Trophoblast cell (in vitro differentiated cells and primary cell): ENCODE results near the gene DLG3.

Experiments
- DNase-seq, 2 donors: peaks; one replicate each; pipeline ENCODE4 v3.0.0-alpha.2; 2016
- H2AFZ ChIP-seq: 2 replicates; pipeline ENCODE4 v1.6.1; 2013; ENCODE audit warnings: low read length, moderate library complexity, mild to moderate bottlenecking; ENCODE audit not compliant: insufficient read depth, poor library complexity
- H2AK5ac ChIP-seq: 2 replicates; pipeline ENCODE4 v1.6.1; 2013; ENCODE audit warnings: mild to moderate bottlenecking, low read length
- H2BK120ac ChIP-seq: 2 replicates; pipeline ENCODE4 v1.6.1; 2013; ENCODE audit warnings: low read length, mild to moderate bottlenecking, moderate library complexity; ENCODE audit not compliant: insufficient read depth, poor library complexity
- H2BK12ac ChIP-seq: 2 replicates; pipeline ENCODE4 v1.6.1; 2013; ENCODE audit warnings: mild to moderate bottlenecking, low read length, moderate library complexity
- H2BK5ac ChIP-seq: 2 replicates; pipeline ENCODE4 v1.6.1; 2013; ENCODE audit warnings: low read length, low read depth, moderate library complexity, mild to moderate bottlenecking; ENCODE audit not compliant: poor library complexity
- H3K14ac ChIP-seq: 2 replicates; pipeline ENCODE4 v1.6.1; 2013; ENCODE audit warnings: mild to moderate bottlenecking, low read length
- H3K18ac ChIP-seq: 2 replicates; pipeline ENCODE4 v1.6.1; 2013; ENCODE audit warnings: mild to moderate bottlenecking, low read length
- H3K23ac ChIP-seq: 2 replicates; pipeline ENCODE4 v1.6.1; 2013; ENCODE audit warnings: low read length
- H3K27ac ChIP-seq: 2 replicates; pipeline ENCODE4 v1.5.1; 2013; ENCODE audit warnings: low read depth, mild to moderate bottlenecking, inconsistent platforms, low read length, moderate library complexity
- H3K27me3 ChIP-seq: 2 replicates; pipeline ENCODE4 v1.6.1; 2013; ENCODE audit warnings: inconsistent platforms, mild to moderate bottlenecking, low read length, moderate library complexity; ENCODE audit not compliant: insufficient read depth
- H3K36me3 ChIP-seq, 2 experiments: 1 replicate in 1 of 2; 2 replicates in 1 of 2; pipeline ENCODE4 v1.6.1; 2013; ENCODE audit warnings: low read length in 2 of 2, mild to moderate bottlenecking in 2 of 2, moderate library complexity in 1 of 2; ENCODE audit not compliant: insufficient read depth in 2 of 2, control insufficient read depth in 1 of 2
- H3K4ac ChIP-seq: 2 replicates; pipeline ENCODE4 v1.6.1; 2013; ENCODE audit warnings: low read depth, mild to moderate bottlenecking, low read length, moderate library complexity
- H3K4me1 ChIP-seq, 2 experiments: 1 replicate in 1 of 2; 2 replicates in 1 of 2; pipeline ENCODE4 v1.6.1; 2013; ENCODE audit warnings: low read length in 2 of 2, mild to moderate bottlenecking in 2 of 2, moderate library complexity in 1 of 2; ENCODE audit not compliant: insufficient read depth in 2 of 2, control insufficient read depth in 1 of 2
- H3K4me2 ChIP-seq: 2 replicates; pipeline ENCODE4 v1.6.1; 2013; ENCODE audit warnings: inconsistent platforms, mild to moderate bottlenecking, low read length, moderate library complexity
- H3K4me3 ChIP-seq: 2 replicates; pipeline ENCODE4 v1.5.1; 2013; ENCODE audit warnings: mild to moderate bottlenecking, low read depth, low read length, inconsistent platforms
- H3K79me1 ChIP-seq: one replicate; pipeline ENCODE4 v1.6.1; 2013; ENCODE audit warnings: low read length
- H3K79me2 ChIP-seq: 2 replicates; pipeline ENCODE4 v1.6.1; 2013; ENCODE audit warnings: low read length, mild to moderate bottlenecking; ENCODE audit not compliant: control insufficient read depth, insufficient read depth, poor library complexity
- H3K9ac ChIP-seq: 2 replicates; pipeline ENCODE4 v1.6.1; 2013; ENCODE audit warnings: mild to moderate bottlenecking, low read length
- H3K9me3 ChIP-seq: 2 replicates; pipeline ENCODE4 v1.6.1; 2013; ENCODE audit warnings: low read depth, mild to moderate bottlenecking, control low read depth, inconsistent platforms, low read length; ENCODE audit not compliant: insufficient read depth
- H4K12ac ChIP-seq: 2 replicates; pipeline ENCODE4 v1.6.1; 2013; ENCODE audit warnings: low read depth, mild to moderate bottlenecking, low read length, moderate library complexity
- H4K8ac ChIP-seq: 2 replicates; pipeline ENCODE4 v1.6.1; 2013; ENCODE audit warnings: low read depth, mild to moderate bottlenecking, low read length, moderate library complexity
- H4K91ac ChIP-seq: one replicate; pipeline ENCODE4 v1.6.1; 2013; ENCODE audit warnings: low read depth, mild to moderate bottlenecking, low read length, moderate library complexity
- WGBS: extraction: QIAGEN DNeasy Blood & Tissue Kit; methylation state at CpG from one replicate; pipeline ENCODE4 v1.1.7; 2013; ENCODE audit warnings: missing lambda C conversion rate; ENCODE audit not compliant: insufficient read length, insufficient coverage; ENCODE audit errors: extremely low coverage; 5-methylcytosine and 5-hydroxymethylcytosine counted together

Gene DLG3

DNA sequence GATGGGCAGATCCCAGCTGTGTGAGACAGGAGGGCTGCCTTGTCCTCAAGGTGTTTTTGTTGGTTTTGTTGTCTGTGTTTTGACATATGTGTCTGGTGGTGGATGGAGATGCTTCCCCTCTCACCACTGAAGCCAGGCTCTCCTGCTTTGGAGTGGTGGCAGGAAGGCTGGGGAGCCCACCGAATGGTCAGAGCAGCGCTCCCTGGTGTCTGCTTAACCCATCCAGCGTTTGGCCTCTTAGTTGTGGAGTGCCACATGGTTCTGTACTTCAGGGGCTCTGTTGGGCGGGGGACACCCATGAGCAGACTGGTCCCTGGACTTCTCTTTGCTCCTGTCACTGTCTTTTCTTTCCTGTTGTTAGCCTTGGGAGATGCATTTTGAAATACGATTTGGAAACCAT is 51.9 kb downstream of the DLG3 start:
- H3K79me2 ChIP-seq: no peaks in the 10 kb centered on the region
- H4K91ac ChIP-seq: no peak overlapping the region
- H2BK5ac ChIP-seq: no peak overlapping the region
- no peak overlapping the region for H3K4me2 ChIP-seq
- H3K18ac ChIP-seq: no peak overlapping the region
- H3K27me3 ChIP-seq: no peaks in the 10 kb centered on the region
- no peak overlapping the region for H3K14ac ChIP-seq
- WGBS: no CpG with 5 or more reads among the region's 5 CpGs
- H2BK12ac ChIP-seq: no peak overlapping the region
- H4K12ac ChIP-seq: no peak overlapping the region
- H2BK120ac ChIP-seq: no peak overlapping the region
- H3K23ac ChIP-seq: no peak overlapping the region
- no peak overlapping the region for H2AK5ac ChIP-seq
- DNase-seq: no peak
- H3K4me1 ChIP-seq: no peaks in the 10 kb centered on the region
- H2AFZ ChIP-seq: no peak overlapping the region
- H3K79me1 ChIP-seq: no peaks in the 10 kb centered on the region
- no peak overlapping the region for H3K4me3 ChIP-seq
- no peak overlapping the region for H3K27ac ChIP-seq
- no peak overlapping the region for H3K4ac ChIP-seq
- H4K8ac ChIP-seq: no peak overlapping the region
- no peak overlapping the region for H3K9ac ChIP-seq
- no peaks in the 10 kb centered on the region for H3K9me3 ChIP-seq
- H3K36me3 ChIP-seq: peaks cover 55 to 75% of the 10 kb centered on the region in 2 experiments

DNA sequence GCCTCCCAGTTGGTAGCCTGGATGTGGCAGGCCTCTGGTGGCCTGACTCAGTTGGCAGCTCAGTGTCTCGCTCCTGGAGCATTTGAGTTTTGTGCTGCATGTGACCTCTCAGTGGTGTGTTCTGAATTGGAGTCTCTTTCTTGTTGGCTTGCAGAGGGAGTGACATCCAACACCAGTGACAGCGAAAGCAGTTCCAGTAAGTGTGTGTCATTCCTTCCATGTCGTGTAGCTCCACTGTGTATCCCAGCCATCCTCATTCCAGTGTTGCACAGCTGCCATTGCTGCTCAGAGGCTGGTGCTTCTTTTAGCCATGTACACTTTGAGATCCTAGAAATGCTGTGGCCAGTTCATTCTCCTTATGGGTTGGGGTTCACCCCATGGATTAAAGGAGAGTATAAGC is 52.4 kb downstream of the DLG3 start:
- no peak overlapping the region for H2AFZ ChIP-seq
- WGBS: no CpG with 5 or more reads among the region's 3 CpGs
- H3K36me3 ChIP-seq: peaks cover 57 to 78% of the 10 kb centered on the region in 2 experiments
- no peak overlapping the region for H3K4me3 ChIP-seq
- no peak overlapping the region for H3K18ac ChIP-seq
- no peaks in the 10 kb centered on the region for H3K4me1 ChIP-seq
- no peak for DNase-seq
- H3K4ac ChIP-seq: no peak overlapping the region
- no peak overlapping the region for H4K91ac ChIP-seq
- H3K9ac ChIP-seq: no peak overlapping the region
- no peak overlapping the region for H2BK12ac ChIP-seq
- H3K79me2 ChIP-seq: no peaks in the 10 kb centered on the region
- no peaks in the 10 kb centered on the region for H3K9me3 ChIP-seq
- H3K23ac ChIP-seq: no peak overlapping the region
- no peak overlapping the region for H4K12ac ChIP-seq
- no peak overlapping the region for H3K27ac ChIP-seq
- no peak overlapping the region for H2BK5ac ChIP-seq
- no peak overlapping the region for H2BK120ac ChIP-seq
- H3K14ac ChIP-seq: no peak overlapping the region
- H3K79me1 ChIP-seq: no peaks in the 10 kb centered on the region
- no peak overlapping the region for H4K8ac ChIP-seq
- no peak overlapping the region for H2AK5ac ChIP-seq
- H3K27me3 ChIP-seq: no peaks in the 10 kb centered on the region
- H3K4me2 ChIP-seq: no peak overlapping the region

DNA sequence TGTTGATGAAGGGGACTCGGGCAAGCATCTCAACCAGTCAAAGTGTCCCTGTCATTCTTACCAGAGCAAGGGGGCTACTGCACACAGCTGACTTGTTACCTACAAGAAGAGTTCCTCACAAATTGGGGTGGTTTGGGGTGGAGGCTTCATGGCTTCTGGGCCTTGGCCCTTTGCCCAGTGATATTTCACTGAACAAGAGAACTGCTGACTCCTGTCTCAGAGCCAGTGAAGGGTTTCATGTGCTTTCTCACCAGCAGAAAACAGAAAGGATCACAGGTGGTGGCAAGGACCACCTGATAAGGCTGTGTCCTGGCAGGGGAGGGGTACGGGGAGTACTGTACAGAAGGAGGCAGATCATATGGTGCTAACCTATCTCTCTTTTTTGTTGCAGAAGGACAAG is 53.5 kb downstream of the DLG3 start:
- Histone ChIP-seq H2BK120ac (no peak overlapping the region), H2BK5ac (no peak overlapping the region), H2AK5ac (no peak overlapping the region), H3K9me3 (no peaks in the 10 kb centered on the region), H3K14ac (no peak overlapping the region), H3K36me3 (peaks cover 55 to 79% of the 10 kb centered on the region in 2 experiments), H3K27ac (no peak overlapping the region), H4K12ac (no peak overlapping the region), H3K4me3 (no peak overlapping the region), H3K4ac (no peak overlapping the region), H2BK12ac (no peak overlapping the region), H4K8ac (no peak overlapping the region), H3K27me3 (no peaks in the 10 kb centered on the region), H3K4me2 (no peak overlapping the region), H3K9ac (no peak overlapping the region), H3K79me2 (no peaks in the 10 kb centered on the region), H4K91ac (no peak overlapping the region), H3K4me1 (no peaks in the 10 kb centered on the region), H3K79me1 (no peaks in the 10 kb centered on the region), H3K18ac (no peak overlapping the region), H2AFZ (no peak overlapping the region), H3K23ac (no peak overlapping the region)
- WGBS: no CpG with 5 or more reads among the region's 2 CpGs
- DNase-seq: no peak

DNA sequence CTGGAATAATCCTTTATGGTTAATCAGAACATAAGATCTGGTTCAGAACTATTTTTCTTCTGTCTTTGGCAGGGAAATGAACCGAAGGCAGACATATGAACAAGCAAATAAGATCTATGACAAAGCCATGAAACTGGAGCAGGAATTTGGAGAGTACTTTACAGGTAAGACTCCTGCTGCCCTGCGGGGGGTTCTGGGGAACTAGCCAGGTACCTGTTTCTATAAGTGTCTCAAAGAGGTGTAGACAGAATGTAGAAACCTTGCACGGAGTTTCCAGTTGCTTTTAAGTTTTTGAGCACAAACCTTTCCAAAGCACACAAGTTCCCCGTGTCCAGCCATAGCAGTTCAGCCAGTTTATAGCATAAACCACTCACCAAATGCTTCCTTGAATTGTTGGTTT is 56.2 kb downstream of the DLG3 start:
- no peak overlapping the region for H3K23ac ChIP-seq
- no peak overlapping the region for H3K4me3 ChIP-seq
- no peak overlapping the region for H2AK5ac ChIP-seq
- no peaks in the 10 kb centered on the region for H3K9me3 ChIP-seq
- H3K36me3 ChIP-seq: peaks cover 52 to 71% of the 10 kb centered on the region in 2 experiments
- no peak overlapping the region for H4K91ac ChIP-seq
- no peak overlapping the region for H3K18ac ChIP-seq
- H3K27me3 ChIP-seq: no peaks in the 10 kb centered on the region
- WGBS: no CpG with 5 or more reads among the region's 4 CpGs
- H2AFZ ChIP-seq: no peak overlapping the region
- no peaks in the 10 kb centered on the region for H3K79me1 ChIP-seq
- DNase-seq: no peak
- no peaks in the 10 kb centered on the region for H3K4me1 ChIP-seq
- no peak overlapping the region for H3K27ac ChIP-seq
- H2BK12ac ChIP-seq: no peak overlapping the region
- H3K79me2 ChIP-seq: no peaks in the 10 kb centered on the region
- no peak overlapping the region for H3K4ac ChIP-seq
- no peak overlapping the region for H3K4me2 ChIP-seq
- H4K8ac ChIP-seq: no peak overlapping the region
- no peak overlapping the region for H3K9ac ChIP-seq
- H2BK5ac ChIP-seq: no peak overlapping the region
- no peak overlapping the region for H3K14ac ChIP-seq
- H4K12ac ChIP-seq: no peak overlapping the region
- no peak overlapping the region for H2BK120ac ChIP-seq
